Measurements from ENCODE around the gene MACROD2.
"Not testable (repeated sequence)": the region's sequence is repeated elsewhere in the genome, so short reads cannot be mapped to it uniquely, and the experiment has no call there.

MACROD2 gene

GRCh38 chr20:15523400-15523799 is 1528.1 kb downstream of the MACROD2 start:
- DNase-seq (ENCODE audit: low spot score) = no peak

GRCh38 chr20:15528391-15529111 is 1533.2 kb downstream of the MACROD2 start:
- DNase-seq (ENCODE audit: low spot score) = no peak

- DNase-seq (ENCODE audit: low spot score) = no peak
Measured at GRCh38 chr20:15535863-15536262, 1540.5 kb downstream of the MACROD2 start.

GRCh38 chr20:15537200-15537599 is 1541.9 kb downstream of the MACROD2 start:
- DNase-seq (ENCODE audit: low spot score) = not testable (repeated sequence)

GRCh38 chr20:15542655-15543054 is 1547.3 kb downstream of the MACROD2 start:
- DNase-seq (ENCODE audit: low spot score) = no peak

GRCh38 chr20:15544742-15545141 is 1549.4 kb downstream of the MACROD2 start:
- no peak for DNase-seq (ENCODE audit: low spot score)

- no peak for DNase-seq (ENCODE audit: low spot score)
Measured at GRCh38 chr20:15546525-15547023, 1551.3 kb downstream of the MACROD2 start.

- DNase-seq (ENCODE audit: low spot score) = no peak
Measured at GRCh38 chr20:15547119-15547518, 1551.8 kb downstream of the MACROD2 start.

GRCh38 chr20:15550116-15550870 is 1555.0 kb downstream of the MACROD2 start:
- no peak for DNase-seq (ENCODE audit: low spot score)

GRCh38 chr20:15555913-15556312 is 1560.6 kb downstream of the MACROD2 start:
- no peak for DNase-seq (ENCODE audit: low spot score)

GRCh38 chr20:15556869-15557268 is 1561.6 kb downstream of the MACROD2 start:
- DNase-seq (ENCODE audit: low spot score) = no peak

- DNase-seq (ENCODE audit: low spot score) = no peak
Measured at GRCh38 chr20:15561070-15561569, 1565.8 kb downstream of the MACROD2 start.

- no peak for DNase-seq (ENCODE audit: low spot score)
Measured at GRCh38 chr20:15561707-15562404, 1566.5 kb downstream of the MACROD2 start.

- DNase-seq (ENCODE audit: low spot score) = no peak
Measured at GRCh38 chr20:15563836-15564235, 1568.5 kb downstream of the MACROD2 start.

- no peak for DNase-seq (ENCODE audit: low spot score)
Measured at GRCh38 chr20:15564981-15565380, 1569.7 kb downstream of the MACROD2 start.

- DNase-seq (ENCODE audit: low spot score) = no peak
Measured at GRCh38 chr20:15565786-15566185, 1570.5 kb downstream of the MACROD2 start.

GRCh38 chr20:15567219-15567618 is 1571.9 kb downstream of the MACROD2 start:
- no peak for DNase-seq (ENCODE audit: low spot score)

- no peak for DNase-seq (ENCODE audit: low spot score)
Measured at GRCh38 chr20:15570156-15570555, 1574.8 kb downstream of the MACROD2 start.

GRCh38 chr20:15571056-15571455 is 1575.7 kb downstream of the MACROD2 start:
- no peak for DNase-seq (ENCODE audit: low spot score)

GRCh38 chr20:15575255-15575654 is 1579.9 kb downstream of the MACROD2 start:
- DNase-seq (ENCODE audit: low spot score) = no peak

- DNase-seq (ENCODE audit: low spot score) = no peak
Measured at GRCh38 chr20:15576411-15576810, 1581.1 kb downstream of the MACROD2 start.

- DNase-seq (ENCODE audit: low spot score) = no peak
Measured at GRCh38 chr20:15578113-15578512, 1582.8 kb downstream of the MACROD2 start.
